ENCODE measurements around the gene ABCC11. TPM values are rescaled to one million over a fixed set of nuclear protein-coding genes. Genes with fewer than 3 reads are reported as not detected.

The ABCC11 gene
- total RNA-seq, 1 experiment from 2014 or later = 0.34 TPM

- peaks cover 12% of the 10 kb centered on the region for H3K4me1 ChIP-seq
- no peak overlapping the region for H3K4me3 Mint-ChIP-seq (ENCODE audit: unreplicated experiment)
- TF ChIP-seq, protein P1, sequence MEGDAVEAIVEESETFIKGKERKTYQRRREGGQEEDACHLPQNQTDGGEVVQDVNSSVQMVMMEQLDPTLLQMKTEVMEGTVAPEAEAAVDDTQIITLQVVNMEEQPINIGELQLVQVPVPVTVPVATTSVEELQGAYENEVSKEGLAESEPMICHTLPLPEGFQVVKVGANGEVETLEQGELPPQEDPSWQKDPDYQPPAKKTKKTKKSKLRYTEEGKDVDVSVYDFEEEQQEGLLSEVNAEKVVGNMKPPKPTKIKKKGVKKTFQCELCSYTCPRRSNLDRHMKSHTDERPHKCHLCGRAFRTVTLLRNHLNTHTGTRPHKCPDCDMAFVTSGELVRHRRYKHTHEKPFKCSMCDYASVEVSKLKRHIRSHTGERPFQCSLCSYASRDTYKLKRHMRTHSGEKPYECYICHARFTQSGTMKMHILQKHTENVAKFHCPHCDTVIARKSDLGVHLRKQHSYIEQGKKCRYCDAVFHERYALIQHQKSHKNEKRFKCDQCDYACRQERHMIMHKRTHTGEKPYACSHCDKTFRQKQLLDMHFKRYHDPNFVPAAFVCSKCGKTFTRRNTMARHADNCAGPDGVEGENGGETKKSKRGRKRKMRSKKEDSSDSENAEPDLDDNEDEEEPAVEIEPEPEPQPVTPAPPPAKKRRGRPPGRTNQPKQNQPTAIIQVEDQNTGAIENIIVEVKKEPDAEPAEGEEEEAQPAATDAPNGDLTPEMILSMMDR (IDR thresholded peaks at IDR 0.05; ENCODE audit: insufficient read depth in 1 of 2, low read depth in 1 of 2, low read length in 1 of 2, severe bottlenecking in 1 of 2, unreplicated experiment in 1 of 2) = no peak
- no peak for DNase-seq
- no peaks in the 10 kb centered on the region for H3K9me3 ChIP-seq
- H3K27me3 ChIP-seq (replicated peaks; ENCODE audit: control insufficient read depth, insufficient read depth, low read length) = no peaks in the 10 kb centered on the region
- no peak overlapping the region for H3K4me3 ChIP-seq (ENCODE audit: low read depth, low read length)
- no peaks in the 10 kb centered on the region for H3K9me3 Mint-ChIP-seq (ENCODE audit: unreplicated experiment)
- BruUV-seq (replicated peaks) = no TSS peak
- H3K27me3 Mint-ChIP-seq (ENCODE audit: insufficient read depth, unreplicated experiment) = no peaks in the 10 kb centered on the region
- H3K27ac Mint-ChIP-seq (ENCODE audit: unreplicated experiment) = no peak overlapping the region
- H3K36me3 Mint-ChIP-seq (ENCODE audit: insufficient read depth, unreplicated experiment) = no peaks in the 10 kb centered on the region
- CTCF ChIA-PET = no interaction called here
- POLR2A ChIA-PET = no interaction called here
- no peaks in the 10 kb centered on the region for H3K36me3 ChIP-seq (ENCODE audit: control insufficient read depth, insufficient read depth, low read length)
- intact Hi-C loops (cut with micrococcal nuclease; ENCODE audit: unreplicated experiment) = loop anchor here (5.0 to 10.0 kb wide), 2 partner anchors 120 to 1307 kb away; no protein-coding TSS in a partner anchor
- H3K4me1 Mint-ChIP-seq (ENCODE audit: low read depth, unreplicated experiment) = peaks cover 16% of the 10 kb centered on the region
Observed at GRCh38 chr16:48161906-48162305, 85.4 kb downstream of the ABCC11 start.

GRCh38 chr16:48160575-48160974 is 86.8 kb downstream of the ABCC11 start:
- ChIA-PET CTCF (no interaction called here), POLR2A (no interaction called here)
- intact Hi-C loops (cut with micrococcal nuclease; ENCODE audit: unreplicated experiment) = loop anchor here (5.0 to 10.0 kb wide), 2 partner anchors 118 to 1306 kb away; no protein-coding TSS in a partner anchor
- Mint-ChIP-seq H3K36me3 (ENCODE audit: insufficient read depth, unreplicated experiment) (no peaks in the 10 kb centered on the region), H3K27ac (ENCODE audit: unreplicated experiment) (no peak overlapping the region), H3K4me1 (ENCODE audit: low read depth, unreplicated experiment) (peaks cover 10% of the 10 kb centered on the region), H3K27me3 (ENCODE audit: insufficient read depth, unreplicated experiment) (no peaks in the 10 kb centered on the region), H3K9me3 (ENCODE audit: unreplicated experiment) (no peaks in the 10 kb centered on the region), H3K4me3 (ENCODE audit: unreplicated experiment) (no peak overlapping the region)
- Histone ChIP-seq H3K4me1 (peaks cover 7% of the 10 kb centered on the region), H3K27me3 (replicated peaks; ENCODE audit: control insufficient read depth, insufficient read depth, low read length) (no peaks in the 10 kb centered on the region), H3K4me3 (ENCODE audit: low read depth, low read length) (no peak overlapping the region), H3K9me3 (no peaks in the 10 kb centered on the region), H3K36me3 (ENCODE audit: control insufficient read depth, insufficient read depth, low read length) (no peaks in the 10 kb centered on the region)
- TF ChIP-seq, protein P1 (IDR thresholded peaks at IDR 0.05; ENCODE audit: insufficient read depth in 1 of 2, low read depth in 1 of 2, low read length in 1 of 2, severe bottlenecking in 1 of 2, unreplicated experiment in 1 of 2) = no peak
- BruUV-seq (replicated peaks) = no TSS peak
- no peak for DNase-seq

DNA sequence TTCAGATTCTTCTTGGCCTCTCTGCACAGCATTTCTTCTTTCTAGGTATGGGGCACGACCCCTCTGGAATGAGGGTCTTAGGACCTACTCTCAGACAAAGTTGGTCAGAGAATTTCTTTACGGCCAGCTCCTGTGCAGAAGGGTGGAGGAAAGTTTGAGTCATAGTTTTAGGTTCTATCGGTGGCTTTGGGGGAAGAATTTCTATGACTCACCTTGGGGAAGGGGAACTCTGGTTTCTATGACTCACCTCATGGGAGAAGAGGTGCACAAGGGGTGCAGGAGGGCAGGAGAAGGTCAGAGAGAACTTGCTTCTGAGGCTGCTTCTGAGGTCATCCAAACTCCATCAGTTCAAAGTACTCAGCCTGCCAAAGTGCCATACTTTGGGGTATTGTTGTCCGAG is 89.0 kb downstream of the ABCC11 start:
- H3K4me3 ChIP-seq (ENCODE audit: low read depth, low read length) = no peak overlapping the region
- H3K27me3 ChIP-seq (replicated peaks; ENCODE audit: control insufficient read depth, insufficient read depth, low read length) = no peaks in the 10 kb centered on the region
- TF ChIP-seq, protein P1 (IDR thresholded peaks at IDR 0.05; ENCODE audit: insufficient read depth in 1 of 2, low read depth in 1 of 2, low read length in 1 of 2, severe bottlenecking in 1 of 2, unreplicated experiment in 1 of 2) = no peak
- intact Hi-C loops (cut with micrococcal nuclease; ENCODE audit: unreplicated experiment) = no loop called here
- ChIA-PET CTCF (interaction anchor here (0.6 kb wide), 1 partner anchor 713 kb away, joined by 3 read pairs; no protein-coding TSS in a partner anchor), POLR2A (no interaction called here)
- no peak for DNase-seq
- Mint-ChIP-seq H3K27ac (ENCODE audit: unreplicated experiment) (no peak overlapping the region), H3K36me3 (ENCODE audit: insufficient read depth, unreplicated experiment) (no peaks in the 10 kb centered on the region), H3K4me1 (ENCODE audit: low read depth, unreplicated experiment) (no peaks in the 10 kb centered on the region), H3K4me3 (ENCODE audit: unreplicated experiment) (no peak overlapping the region), H3K9me3 (ENCODE audit: unreplicated experiment) (no peaks in the 10 kb centered on the region), H3K27me3 (ENCODE audit: insufficient read depth, unreplicated experiment) (no peaks in the 10 kb centered on the region)
- H3K9me3 ChIP-seq = no peaks in the 10 kb centered on the region
- no TSS peak for BruUV-seq (replicated peaks)
- H3K4me1 ChIP-seq = no peaks in the 10 kb centered on the region
- no peaks in the 10 kb centered on the region for H3K36me3 ChIP-seq (ENCODE audit: control insufficient read depth, insufficient read depth, low read length)
